Psoas muscle (tissue), 8 donors: ENCODE data around the gene TAAR8. TPM values are rescaled to one million over a fixed set of nuclear protein-coding genes. Genes with fewer than 3 reads are reported as not detected.

Experiments
- ATAC-seq, 4 donors: fragments of 200-7000 bp; cut with Tn5 transposase; one replicate each; pipeline ENCODE4 v1.9.1; 2020; ENCODE audit warnings: moderate library complexity in 3 of 4, mild to moderate bottlenecking in 2 of 4
- DNase-seq, 2 donors: peaks; one replicate each; pipeline ENCODE4 v3.0.0-alpha.2; 2020
- H3K27ac ChIP-seq: fragments of 200-600 bp; one replicate; pipeline ENCODE4 v1.8.0; 2022
- H3K27me3 ChIP-seq, 3 donors: fragments of 200-600 bp in 1 of 3; one replicate each; pipeline versions ENCODE4 v1.6.1 to v1.8.0; 2013 to 2022; ENCODE audit warnings: low read length in 2 of 3, mild to moderate bottlenecking in 2 of 3, moderate library complexity in 1 of 3; ENCODE audit not compliant: insufficient read depth in 3 of 3
- H3K36me3 ChIP-seq, 2 donors: fragments of 200-600 bp in 1 of 2; one replicate each; pipeline versions ENCODE4 v1.6.1 to v1.8.0; 2013 to 2022; ENCODE audit warnings: low read depth in 1 of 2, mild to moderate bottlenecking in 1 of 2, moderate library complexity in 1 of 2; ENCODE audit not compliant: insufficient read depth in 1 of 2
- H3K4me1 ChIP-seq: fragments of 200-600 bp; one replicate; pipeline ENCODE4 v1.8.0; 2022
- H3K4me3 ChIP-seq: fragments of 200-600 bp; one replicate; pipeline ENCODE4 v1.8.0; 2022; ENCODE audit warnings: mild to moderate bottlenecking
- H3K9me3 ChIP-seq: fragments of 200-600 bp; one replicate; pipeline ENCODE4 v1.8.0; 2022
- CTCF ChIP-seq: fragments of 200-600 bp; IDR thresholded peaks from one replicate; pipeline ENCODE4 v1.8.0; 2022; ENCODE audit warnings: antibody characterized with exemption
- WGBS, 3 donors: extraction: QIAGEN DNeasy Blood & Tissue Kit; methylation state at CpG; one replicate each; pipeline versions ENCODE4 v1.1.6 to v1.1.7; 2013; 5-methylcytosine and 5-hydroxymethylcytosine counted together
- intact Hi-C, 2 donors: fragments of 100-400 bp; cut with DNase I; formaldehyde crosslinking; loops; one replicate each; pipeline versions ENCODE4 v1.11.0 to v1.14.2; 2022
- polyA plus RNA-seq, 3 donors: library from polyadenylated mRNA; stranded (reverse); fragments of 200-250 nt; gene quantifications; one replicate each; pipeline ENCODE4 v1.2.3, GENCODE V29; 2013
- total RNA-seq, 4 donors: library from RNA; stranded (reverse); fragmentation: NEBNext Ultra II Directional in 2 of 4; extraction: Animal tissue kit (Norgen Biotek cat#: 25700) in 2 of 4; gene quantifications; one replicate each; pipeline versions ENCODE4 v1.2.1 to v1.2.4, GENCODE V29; 2021 to 2023
- donor health status: healthy with polysubstance abuse.
- donor health status: DM: no; HTN: no; CAD: no; lungs with moderate emphysema.
- donor health status: Bipolar disorder and iron deficiency.
- donor health status: healthy.
- donor health status: DM: yes; HTN: yes; CAD: no.
- donor health status: DM: no; HTN: no; CAD: no.
- donor health status: DM: no; HTN: no; CAD: no.
- donor health status: DM: yes; HTN: yes; CAD: no.

Gene TAAR8
- total and polyA plus RNA-seq, 7 donors: not detected

GRCh38 chr6:132506869-132507808 lies 45.3 kb upstream of the TAAR8 start:
- no peak overlapping the region for H3K27ac ChIP-seq
- WGBS, 3 donors: 90 to 97% (median 90%) methylated on average over 5 of the region's 5 CpGs
- TF ChIP-seq CTCF: no peak

GRCh38 chr6:132511210-132511830 lies 41.2 kb upstream of the TAAR8 start:
- Histone ChIP-seq H3K4me1 (peaks cover 48% of the 10 kb centered on the region), H3K4me3 (peak overlapping the region; percentile 96), H3K36me3 (peaks cover 0 to 9% of the 10 kb centered on the region in 2 donors), H3K9me3 (no peaks in the 10 kb centered on the region), H3K27ac (peak overlapping the region; percentile 38), H3K27me3 (no peaks in the 10 kb centered on the region)
- WGBS, 3 donors: 46 to 56% (median 47%) methylated on average over 4 of the region's 4 CpGs
- TF ChIP-seq CTCF: no peak
- intact Hi-C loops: no loop called here
- ATAC-seq: no peak
- no peak for DNase-seq

More at GRCh38 chr6:132506869-132507808, 45.3 kb upstream of the TAAR8 start:
- Histone ChIP-seq H3K9me3 (no peaks in the 10 kb centered on the region), H3K4me3 (no peak overlapping the region), H3K27me3 (no peaks in the 10 kb centered on the region), H3K36me3 (peaks cover 0 to 20% of the 10 kb centered on the region in 2 donors), H3K4me1 (peaks cover 50% of the 10 kb centered on the region)
- ATAC-seq (no peak), DNase-seq (no peak)
- intact Hi-C loops: no loop called here

GRCh38 chr6:132511831-132512220 lies 40.6 kb upstream of the TAAR8 start:
- Histone ChIP-seq H3K4me3 (peak overlapping the region; percentile 96), H3K4me1 (peaks cover 43% of the 10 kb centered on the region), H3K27ac (peak overlapping the region; percentile 85), H3K27me3 (no peaks in the 10 kb centered on the region), H3K36me3 (peaks cover 0 to 9% of the 10 kb centered on the region in 2 donors), H3K9me3 (no peaks in the 10 kb centered on the region)
- 32 to 48% (median 34%) methylated on average over 2 of the region's 2 CpGs for WGBS, 3 donors
- TF ChIP-seq CTCF: no peak
- ATAC-seq (no peak), DNase-seq (no peak)
- intact Hi-C loops: no loop called here

- Histone ChIP-seq H3K4me3 (peak overlapping the region; percentile 96), H3K36me3 (peaks cover 0 to 9% of the 10 kb centered on the region in 2 donors), H3K27ac (peak overlapping the region; percentile 85), H3K9me3 (no peaks in the 10 kb centered on the region), H3K27me3 (no peaks in the 10 kb centered on the region), H3K4me1 (peaks cover 41% of the 10 kb centered on the region)
- TF ChIP-seq CTCF: no peak
- intact Hi-C loops: no loop called here
- no peak for ATAC-seq
- 0 to 1% (median 0%) methylated on average over 7 of the region's 7 CpGs for WGBS, 3 donors
- DNase-seq: no peak
These were observed 40.2 kb upstream of the TAAR8 start for GRCh38 chr6:132512342-132512637.
